SK-N-SH (cell line): ENCODE data around the gene GATAD2B.

Experiments used
- GABPA ChIP-seq: IDR thresholded peaks from 2 replicates; pipeline ENCODE4 v1.4.0; 2012; ENCODE audit warnings: low read depth, mild to moderate bottlenecking
- REST ChIP-seq: IDR thresholded peaks from 2 replicates; pipeline ENCODE4 v1.6.1; 2012; ENCODE audit warnings: mild to moderate bottlenecking, low read depth, low read length, moderate library complexity

GRCh38 chr1:153953859-153954365, 31.1 kb upstream of the GATAD2B start:
- TF ChIP-seq GABPA (no peak), REST (no peak)
